Endothelial cell of umbilical vein (primary cell): ENCODE measurements around the gene BLID. TPM values are rescaled to one million over a fixed set of nuclear protein-coding genes. Genes with fewer than 3 reads are reported as not detected.

Experiments
- BruUV-seq: library from RNA; stranded (reverse); fragments of 400-500 nt; replicated peaks from 2 replicates; lab custom pipeline; 2021; lab: Mats Ljungman, UMichigan
- CTCF ChIA-PET: fragments of 300-600, 350-600 bp; sonication (Branson Sonifier 250); formaldehyde crosslinking; loops from one replicate; lab custom pipeline; 2021; ENCODE audit warnings: antibody characterized with exemption, inconsistent platforms; lab: Charles Lee
- POLR2A ChIA-PET: fragments of 300-600, 350-600 bp; sonication (Branson Sonifier 250); formaldehyde crosslinking; loops from one replicate; lab custom pipeline; 2021; ENCODE audit warnings: antibody characterized with exemption, inconsistent platforms; lab: Charles Lee
- DNase-seq: peaks from one replicate; pipeline ENCODE4 v3.0.0-alpha.2; 2011; ENCODE audit warnings: low read depth, low spot score
- FAIRE-seq: peaks from 2 replicates; lab custom pipeline; 2011; peaks lifted over from hg19 to GRCh38; lab: Jason Lieb, UNC
- H2AFZ ChIP-seq: 2 replicates; pipeline ENCODE4 v1.6.0; 2012; ENCODE audit warnings: low read depth, low read length, control low read depth, inconsistent platforms
- H3K27ac ChIP-seq: 2 replicates; pipeline ENCODE4 v1.5.1; 2011; ENCODE audit warnings: low read depth, mild to moderate bottlenecking, control low read depth, low read length, moderate library complexity; ENCODE audit not compliant: insufficient read depth
- H3K27me3 ChIP-seq, 2 experiments: 2 replicates each; pipeline versions ENCODE4 v1.6.0 to v1.6.1; 2011; ENCODE audit warnings: low read length in 2 of 2, mixed read lengths in 1 of 2; ENCODE audit not compliant: control insufficient read depth in 2 of 2, insufficient read depth in 2 of 2
- H3K36me3 ChIP-seq, 2 experiments: 2 replicates in 1 of 2; 3 replicates in 1 of 2; pipeline ENCODE4 v1.5.1; 2011; ENCODE audit warnings: low read length in 2 of 2, mild to moderate bottlenecking in 1 of 2, moderate library complexity in 1 of 2; ENCODE audit not compliant: control insufficient read depth in 2 of 2, insufficient read depth in 2 of 2; ENCODE audit errors: extremely low read depth in 1 of 2
- H3K4me1 ChIP-seq: 3 replicates; pipeline ENCODE4 v1.5.1; 2011; ENCODE audit warnings: mild to moderate bottlenecking, low read length; ENCODE audit not compliant: control insufficient read depth, insufficient read depth; ENCODE audit errors: extremely low read depth
- H3K4me2 ChIP-seq: 2 replicates; pipeline ENCODE4 v1.6.1; 2011; ENCODE audit warnings: low read length, control low read depth, mixed read lengths; ENCODE audit not compliant: insufficient read depth
- H3K4me3 ChIP-seq, 3 experiments: fragments of 200-600 bp in 1 of 3; sonication (generic), shearing (Covaris generic) in 1 of 3; replicated peaks in 1 of 3; 2 replicates each; pipeline ENCODE4 v1.5.1; 2011 to 2016; ENCODE audit warnings: control low read depth in 3 of 3, low read length in 3 of 3, mild to moderate bottlenecking in 2 of 3, inconsistent platforms in 1 of 3, low read depth in 1 of 3, moderate library complexity in 1 of 3; ENCODE audit not compliant: insufficient read depth in 1 of 3
- H3K79me2 ChIP-seq: 2 replicates; pipeline ENCODE4 v1.6.0; 2012; ENCODE audit warnings: low read length, inconsistent platforms; ENCODE audit not compliant: control insufficient read depth, insufficient read depth
- H3K9ac ChIP-seq: replicated peaks from 2 replicates; pipeline ENCODE3; 2011; ENCODE audit warnings: low read length, control low read depth; ENCODE audit not compliant: insufficient read depth; ENCODE audit errors: extremely low read depth
- H3K9me1 ChIP-seq: replicated peaks from 3 replicates; pipeline ENCODE4 v1.6.0; 2011; ENCODE audit warnings: mild to moderate bottlenecking, low read length; ENCODE audit not compliant: control insufficient read depth, insufficient read depth; ENCODE audit errors: extremely low read depth
- H3K9me3 ChIP-seq: replicated peaks from 2 replicates; pipeline ENCODE4 v1.5.1; 2012; ENCODE audit warnings: low read length, inconsistent platforms; ENCODE audit not compliant: control insufficient read depth, insufficient read depth
- H4K20me1 ChIP-seq: replicated peaks from 2 replicates; pipeline ENCODE3; 2011; ENCODE audit warnings: mild to moderate bottlenecking, low read length; ENCODE audit not compliant: control insufficient read depth, insufficient read depth; ENCODE audit errors: extremely low read depth
- CTCF ChIP-seq, 2 donors: IDR thresholded peaks; 1 replicate in 1 of 2; 2 replicates in 1 of 2; pipeline ENCODE4 v1.5.1; 2011; ENCODE audit warnings: low read length in 2 of 2, mild to moderate bottlenecking in 2 of 2, moderate library complexity in 2 of 2, control low read depth in 1 of 2, inconsistent platforms in 1 of 2, low read depth in 1 of 2; ENCODE audit not compliant: insufficient read depth in 1 of 2; ENCODE audit errors: extremely low read depth in 1 of 2
- EZH2 ChIP-seq: IDR thresholded peaks from 2 replicates; pipeline ENCODE4 v1.6.1; 2012; ENCODE audit warnings: borderline replicate concordance, low read depth, mild to moderate bottlenecking, moderate library complexity, low read length, inconsistent platforms; ENCODE audit not compliant: severe bottlenecking
- FOS ChIP-seq: IDR thresholded peaks from 2 replicates; pipeline ENCODE4 v1.6.1; 2011; ENCODE audit warnings: mild to moderate bottlenecking, low read length, moderate library complexity, borderline replicate concordance; ENCODE audit not compliant: insufficient read depth
- GATA2 ChIP-seq: IDR thresholded peaks from 2 replicates; pipeline ENCODE4 v1.7.0; 2011; ENCODE audit warnings: low read depth, mild to moderate bottlenecking, moderate library complexity, mixed read lengths, low read length; ENCODE audit not compliant: insufficient read length, insufficient read depth
- POLR2AphosphoS5 ChIP-seq: IDR thresholded peaks from 2 replicates; pipeline ENCODE4 v1.6.1; 2012; ENCODE audit warnings: low read depth, mild to moderate bottlenecking, control low read depth, low read length, moderate library complexity; ENCODE audit not compliant: insufficient read depth
- dilution Hi-C: fragments of 300-500 bp; cut with MboI; formaldehyde crosslinking; loops from one replicate; pipeline ENCODE4 v1.15.0; 2019; ENCODE audit warnings: low sequenced_read_pairs; ENCODE audit not compliant: extremely low pct_ligation_motif_present
- intact Hi-C: fragments of 100-400 bp; cut with micrococcal nuclease; formaldehyde crosslinking; loops from one replicate; pipeline ENCODE4 v1.10.0; 2022
- polyA plus RNA-seq, 4 experiments: library from polyadenylated mRNA; depleted of rRNA in 3 of 4; stranded (reverse) in 3 of 4; unstranded in 1 of 4; fragments of >200 nt; gene quantifications; 2 replicates each; pipeline versions ENCODE4 v1.2.1 to v1.2.3, GENCODE V29; 2011 to 2012; ENCODE audit warnings: missing spikeins in 1 of 4
- total RNA-seq: library from RNA; stranded (reverse); gene quantifications from 2 replicates; pipeline ENCODE4 v1.2.3, GENCODE V29; 2021
- TF ChIP-seq, protein P1 (sequence below): IDR thresholded peaks from 2 replicates; pipeline ENCODE4 v1.6.1; 2011; ENCODE audit not compliant: insufficient read depth, insufficient read length

Gene BLID
- total and polyA plus RNA-seq, 2 donors (not counting 3 experiments of a cell fraction or from before 2014, with no cell fraction given): 0.12 to 3.5 TPM

- no peak overlapping the region for H3K27ac ChIP-seq
These were observed 30.5 kb upstream of the BLID start for GRCh38 chr11:122146475-122146874.

DNA sequence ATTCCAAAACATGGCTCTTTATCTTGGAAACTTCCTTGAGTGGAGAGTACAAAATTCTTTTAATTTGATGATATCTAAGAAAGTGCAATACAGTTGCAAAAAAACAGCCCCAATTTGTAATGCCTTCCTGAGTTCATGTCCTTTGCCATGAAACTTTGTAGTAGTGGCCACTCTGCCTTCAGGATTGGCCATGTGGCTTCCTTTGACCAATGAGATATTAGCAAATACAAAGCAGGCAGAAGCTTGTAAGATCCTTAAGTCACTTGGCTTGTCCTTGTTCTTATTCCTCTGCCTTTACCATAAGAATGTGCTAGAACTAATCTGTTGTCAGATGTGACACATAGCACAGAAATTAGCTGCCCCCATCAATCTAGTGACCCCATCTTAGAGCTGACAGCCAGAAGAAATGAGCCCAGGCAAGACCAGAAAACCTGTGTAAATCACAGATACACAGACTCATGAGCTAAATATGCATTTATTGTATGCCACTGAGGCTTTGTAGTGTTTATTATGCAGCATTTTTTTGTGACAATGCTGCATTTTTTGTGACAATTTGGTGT lies 29.8 kb upstream of the BLID start:
- DNase-seq (no peak), FAIRE-seq (no peak)
- peaks cover 30% of the 10 kb centered on the region for H3K4me1 ChIP-seq
- H3K27ac ChIP-seq: no peak overlapping the region
- dilution Hi-C loops (no loop called here), intact Hi-C loops (loop anchor here (1.0 kb wide), 1 partner anchor 9 kb away; no protein-coding TSS in a partner anchor)
- no peak for TF ChIP-seq CTCF (IDR thresholded peaks at IDR 0.05; ENCODE audit: extremely low read depth in 1 of 2, insufficient read depth in 1 of 2, low read depth in 1 of 2, low read length in 2 of 2)
- no peak for TF ChIP-seq GATA2
- TF ChIP-seq, protein P1, sequence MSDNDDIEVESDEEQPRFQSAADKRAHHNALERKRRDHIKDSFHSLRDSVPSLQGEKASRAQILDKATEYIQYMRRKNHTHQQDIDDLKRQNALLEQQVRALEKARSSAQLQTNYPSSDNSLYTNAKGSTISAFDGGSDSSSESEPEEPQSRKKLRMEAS: no peak
- ChIA-PET CTCF (interaction anchor here (0.9 to 1.2 kb wide), 3 partner anchors 29 to 56 kb away, joined by 3 to 4 read pairs (median 4); no protein-coding TSS in a partner anchor), POLR2A (no interaction called here)
- no peaks in the 10 kb centered on the region for H3K27me3 ChIP-seq
- H3K9me1 ChIP-seq: no peaks in the 10 kb centered on the region
- peaks cover 0 to 11% of the 10 kb centered on the region in 2 experiments for H3K36me3 ChIP-seq
- H3K9me3 ChIP-seq: no peaks in the 10 kb centered on the region
- H3K9ac ChIP-seq: no peak overlapping the region
- H3K79me2 ChIP-seq: peaks cover 96% of the 10 kb centered on the region
- no peaks in the 10 kb centered on the region for H4K20me1 ChIP-seq
- no TSS peak for BruUV-seq
- no peak overlapping the region for H3K4me3 ChIP-seq
- H2AFZ ChIP-seq: no peak overlapping the region
- H3K4me2 ChIP-seq: no peak overlapping the region

More at GRCh38 chr11:122146475-122146874, 30.5 kb upstream of the BLID start:
- H3K27me3 ChIP-seq: no peaks in the 10 kb centered on the region
- TF ChIP-seq POLR2AphosphoS5 (no peak), GATA2 (peak; percentile 94), EZH2 (no peak), FOS (peak; percentile 76)
- TF ChIP-seq, protein P1: no peak
- CTCF ChIA-PET: interaction anchor here (0.9 to 1.0 kb wide), 2 partner anchors 42 to 56 kb away, joined by 4 read pairs; no protein-coding TSS in a partner anchor
- peak; percentile 62 for FAIRE-seq
- POLR2A ChIA-PET: no interaction called here
- no peaks in the 10 kb centered on the region for H3K9me1 ChIP-seq
- no peaks in the 10 kb centered on the region for H4K20me1 ChIP-seq
- intact Hi-C loops (no loop called here), dilution Hi-C loops (no loop called here)
- H3K4me2 ChIP-seq: no peak overlapping the region
- no peaks in the 10 kb centered on the region for H3K9me3 ChIP-seq
- H3K4me3 ChIP-seq: no peak overlapping the region
- no peak overlapping the region for H2AFZ ChIP-seq
- peaks cover 96% of the 10 kb centered on the region for H3K79me2 ChIP-seq
- peak; percentile 40 for DNase-seq
- peaks cover 23% of the 10 kb centered on the region for H3K4me1 ChIP-seq
- H3K9ac ChIP-seq: no peak overlapping the region
- no TSS peak for BruUV-seq
- H3K36me3 ChIP-seq: peaks cover 0 to 14% of the 10 kb centered on the region in 2 experiments
